ENCODE measurements around the gene SIX4. TPM values are rescaled to one million over a fixed set of nuclear protein-coding genes. Genes with fewer than 3 reads are reported as not detected.
A peak's percentile ranks its signal among the peaks of the same experiment; 100 is the strongest.

Gene SIX4
- total RNA-seq, 4 donors from 2014 or later, result 5.7 to 11.1 (median 6.1) TPM

- no peak for DNase-seq
- Histone ChIP-seq H3K9me3 (no peaks in the 10 kb centered on the region), H3K27me3 (no peaks in the 10 kb centered on the region), H3K4me1 (no peaks in the 10 kb centered on the region), H3K36me3 (no peaks in the 10 kb centered on the region), H3K4me3 (replicated peaks in 1 of 3) (no peak overlapping the region), H3K27ac (no peak overlapping the region)
- TF ChIP-seq CTCF (IDR thresholded peaks at IDR 0.05) (no peak), POLR2A (IDR thresholded peaks at IDR 0.05) (no peak)
- intact Hi-C loops (cut with DNase I), result no loop called here
Measured at GRCh38 chr14:60744566-60744965, 20.4 kb upstream of the SIX4 start.

GRCh38 chr14:60738843-60739508 lies 14.8 kb upstream of the SIX4 start:
- H3K27ac ChIP-seq, result no peak overlapping the region
- no peaks in the 10 kb centered on the region for H3K9me3 ChIP-seq
- peaks cover 0 to 8% of the 10 kb centered on the region in 2 donors for H3K4me1 ChIP-seq
- no peaks in the 10 kb centered on the region for H3K36me3 ChIP-seq
- intact Hi-C loops (cut with DNase I), result no loop called here
- H3K27me3 ChIP-seq, result no peaks in the 10 kb centered on the region
- no peak for DNase-seq
- 82 to 83% methylated on average over 4 of the region's 4 CpGs for WGBS, 2 donors
- no peak for TF ChIP-seq CTCF (IDR thresholded peaks at IDR 0.05)
- TF ChIP-seq POLR2A (IDR thresholded peaks at IDR 0.05), result no peak
- no peak overlapping the region for H3K4me3 ChIP-seq (replicated peaks in 1 of 3)

- intact Hi-C loops (cut with DNase I), result no loop called here
- Histone ChIP-seq H3K4me3 (replicated peaks in 1 of 3) (no peak overlapping the region), H3K27ac (no peak overlapping the region), H3K9me3 (no peaks in the 10 kb centered on the region), H3K27me3 (no peaks in the 10 kb centered on the region), H3K4me1 (peaks cover 0 to 8% of the 10 kb centered on the region in 2 donors), H3K36me3 (no peaks in the 10 kb centered on the region)
- no peak for DNase-seq
- WGBS, 2 donors, result 27 to 37% methylated on average over 4 of the region's 4 CpGs
- TF ChIP-seq CTCF (IDR thresholded peaks at IDR 0.05) (no peak), POLR2A (IDR thresholded peaks at IDR 0.05) (no peak)
Measured at GRCh38 chr14:60736494-60736893, 12.3 kb upstream of the SIX4 start.

- Histone ChIP-seq H3K36me3 (no peaks in the 10 kb centered on the region), H3K4me1 (peaks cover 0 to 8% of the 10 kb centered on the region in 2 donors), H3K27ac (no peak overlapping the region), H3K27me3 (no peaks in the 10 kb centered on the region), H3K4me3 (replicated peaks in 1 of 3) (peak overlapping the region in 2 of 3 donors; percentile 37 to 80), H3K9me3 (no peaks in the 10 kb centered on the region)
- intact Hi-C loops (cut with DNase I), result no loop called here
- DNase-seq, result no peak
- TF ChIP-seq POLR2A (IDR thresholded peaks at IDR 0.05), result no peak
- 8 to 19% methylated on average over 5 of the region's 5 CpGs for WGBS, 2 donors
Measured at GRCh38 chr14:60735416-60735815, 11.3 kb upstream of the SIX4 start.

- Histone ChIP-seq H3K4me3 (replicated peaks in 1 of 3) (peak within 1 kb of the TSS; percentile 37 to 80 (median 46)), H3K27me3 (no peaks in the 10 kb centered on the region), H3K36me3 (no peaks in the 10 kb centered on the region), H3K27ac (peak within 1 kb of the TSS; percentile 7 to 81 (median 64)), H3K4me1 (peaks cover 0 to 8% of the 10 kb centered on the region in 2 donors), H3K9me3 (no peaks in the 10 kb centered on the region)
- 2 to 3% methylated on average over 32 to 33 of the region's 33 CpGs for WGBS, 2 donors
- DNase-seq, result peak; percentile 73 to 80
- intact Hi-C loops (cut with DNase I), result no loop called here
- TF ChIP-seq POLR2A (IDR thresholded peaks at IDR 0.05) (peak in 1 of 2 donors; percentile 62), CTCF (IDR thresholded peaks at IDR 0.05) (peak in 3 of 6 experiments; percentile 11 to 18 (median 12))
Measured at GRCh38 chr14:60734465-60735242, 10.5 kb upstream of the SIX4 start, which contains the start of gene MNAT1. Gene MNAT1, plus strand, starts transcription at chr14:60734761. Its CDS starts 102 bp downstream, at chr14:60734863.
